Measurements from ENCODE around the gene ZNF587B.

GRCh38 chr19:57886046-57886445 lies 55.9 kb downstream of the ZNF587B start:
- no peak for TF ChIP-seq POLR2A (IDR thresholded peaks at IDR 0.05)
- TF ChIP-seq CTCF (IDR thresholded peaks at IDR 0.05), result no peak
